Measurements from ENCODE around the gene CDYL. TPM values are rescaled to one million over a fixed set of nuclear protein-coding genes. Genes with fewer than 3 reads are reported as not detected.

The CDYL gene
- polyA plus RNA-seq, 1 of the 3 experiments (the other 2 are of a cell fraction), result 13.3 TPM

- Histone ChIP-seq H3K4me1 (ENCODE audit: control insufficient read depth in 1 of 2, insufficient read depth in 2 of 2, low read depth in 1 of 2, low read length in 1 of 2) (no peaks in the 10 kb centered on the region), H3K36me3 (replicated peaks in 1 of 2; ENCODE audit: control insufficient read depth in 1 of 2, insufficient read depth in 2 of 2, low read length in 1 of 2) (peaks cover 0 to 16% of the 10 kb centered on the region in 2 experiments), H3F3A (replicated peaks; ENCODE audit: insufficient read depth) (no peaks in the 10 kb centered on the region), H3K9me3 (no peaks in the 10 kb centered on the region), H3K9me2 (no peaks in the 10 kb centered on the region), H4K20me1 (ENCODE audit: insufficient read depth) (no peaks in the 10 kb centered on the region), H3K79me2 (ENCODE audit: insufficient read depth) (no peaks in the 10 kb centered on the region), H3K27me3 (ENCODE audit: insufficient read depth) (no peaks in the 10 kb centered on the region), H2AFZ (ENCODE audit: low read depth) (no peak overlapping the region), H3K4me3 (ENCODE audit: low read depth in 2 of 2, low read length in 1 of 2) (no peak overlapping the region), H3K4me2 (no peak overlapping the region), H3K27ac (ENCODE audit: low read depth in 2 of 2, low read length in 1 of 2) (no peak overlapping the region), H3K9ac (no peak overlapping the region)
- TF ChIP-seq REST (IDR thresholded peaks at IDR 0.05; ENCODE audit: low read depth, low read length) (no peak), TEAD4 (IDR thresholded peaks at IDR 0.05; ENCODE audit: borderline replicate concordance, insufficient read depth) (no peak), USF2 (IDR thresholded peaks at IDR 0.05; ENCODE audit: borderline replicate concordance, low read depth, low read length) (no peak), USF1 (IDR thresholded peaks at IDR 0.05; ENCODE audit: borderline replicate concordance, low read depth) (no peak), RXRA (IDR thresholded peaks at IDR 0.05; ENCODE audit: borderline replicate concordance, low read depth) (no peak), FOXJ3 (CRISPR knock-in tag; IDR thresholded peaks at IDR 0.05) (no peak), FOXM1 (IDR thresholded peaks at IDR 0.05; ENCODE audit: low read depth) (no peak), EP300 (IDR thresholded peaks at IDR 0.05; ENCODE audit: borderline replicate concordance in 1 of 2, low read depth in 1 of 2, low read length in 1 of 2) (no peak), GATA2 (CRISPR knock-in tag; IDR thresholded peaks at IDR 0.05) (no peak), MAX (IDR thresholded peaks at IDR 0.05; ENCODE audit: low read depth) (no peak), TAF1 (IDR thresholded peaks at IDR 0.05; ENCODE audit: borderline replicate concordance, low read depth, low read length) (no peak), PBX3 (IDR thresholded peaks at IDR 0.05) (no peak)
- ChIA-PET POLR2A (interaction anchor here (1.3 kb wide), 1 partner anchor 46 kb away, joined by 3 read pairs; no protein-coding TSS in a partner anchor), CTCF (interaction anchor here (0.8 to 1.6 kb wide), 4 partner anchors 10 to 22 kb away, joined by 3 to 4 read pairs (median 3); no protein-coding TSS in a partner anchor)
- no peak for DNase-seq
- 80% methylated on average over 8 of the region's 9 CpGs for WGBS (ENCODE audit: low lambda C conversion rate)
Observed at GRCh38 chr6:4957521-4958231, 181.5 kb downstream of the CDYL start.
